HepG2 (cell line): ENCODE data around the gene BIRC3. TPM values are rescaled to one million over a fixed set of nuclear protein-coding genes. Genes with fewer than 3 reads are reported as not detected.

ENCODE experiments used
- ATAC-seq: fragments of 200-7000 bp; cut with Tn5 transposase; 3 replicates; pipeline ENCODE4 v1.9.1; 2020; ENCODE audit warnings: mild to moderate bottlenecking, moderate library complexity
- BruUV-seq: library from RNA; stranded (reverse); fragments of 400-500 nt; replicated peaks from 2 replicates; lab custom pipeline; 2021; lab: Mats Ljungman, UMichigan
- CTCF ChIA-PET: fragments of 300-600 bp; formaldehyde crosslinking; extraction: SDS; loops from one replicate; lab custom pipeline; 2021; ENCODE audit warnings: low total read pairs, inconsistent platforms, low intra/inter-chr PET ratio; lab: Yijun Ruan, JAX
- POLR2A ChIA-PET: fragments of 350-600 bp; sonication (Branson Sonifier 250); formaldehyde crosslinking; loops from one replicate; lab custom pipeline; 2020; ENCODE audit warnings: antibody characterized with exemption, inconsistent platforms; lab: Yijun Ruan, JAX
- DNase-seq: peaks from one replicate; pipeline ENCODE4 v3.0.0-alpha.2; 2015; ENCODE audit warnings: low spot score
- FAIRE-seq: peaks from 3 replicates; lab custom pipeline; 2011; peaks lifted over from hg19 to GRCh38; lab: Jason Lieb, UNC
- H2AFZ ChIP-seq: one replicate; pipeline ENCODE4 v1.6.1; 2011; ENCODE audit warnings: low read length, inconsistent platforms
- H3K27ac ChIP-seq: fragments of 300-600 bp; 3 replicates; pipeline ENCODE4 v1.8.0; 2011; ENCODE audit warnings: mixed run types, mild to moderate bottlenecking, mixed read lengths, low read length, inconsistent platforms; ENCODE audit not compliant: insufficient read depth; ENCODE audit errors: extremely low read length
- H3K27me3 ChIP-seq, 2 experiments: fragments of 200-600 bp in 1 of 2; 2 replicates in 1 of 2; 3 replicates in 1 of 2; pipeline versions ENCODE4 v1.6.0 to v1.8.0; 2011; ENCODE audit warnings: low read length in 2 of 2, mild to moderate bottlenecking in 2 of 2, moderate library complexity in 2 of 2, inconsistent platforms in 1 of 2; ENCODE audit not compliant: insufficient read depth in 2 of 2, control insufficient read depth in 1 of 2
- H3K36me3 ChIP-seq, 2 experiments: fragments of 200-600 bp in 1 of 2; replicated peaks in 1 of 2; 2 replicates in 1 of 2; 3 replicates in 1 of 2; pipeline versions ENCODE4 v1.5.1 to v1.8.0; 2011; ENCODE audit warnings: low read length in 2 of 2, inconsistent platforms in 1 of 2; ENCODE audit not compliant: insufficient read depth in 2 of 2, control insufficient read depth in 1 of 2
- H3K4me1 ChIP-seq: 2 replicates; pipeline ENCODE4 v1.5.1; 2012; ENCODE audit warnings: low read length, inconsistent platforms; ENCODE audit not compliant: insufficient read depth
- H3K4me2 ChIP-seq: 2 replicates; pipeline ENCODE4 v1.6.0; 2011; ENCODE audit warnings: low read depth, low read length, inconsistent platforms
- H3K4me3 ChIP-seq, 3 experiments: fragments of 200-600 bp in 1 of 3; sonication (generic), shearing (Covaris generic) in 1 of 3; replicated peaks in 1 of 3; 2 replicates each; pipeline ENCODE4 v1.5.1; 2011 to 2016; ENCODE audit warnings: low read length in 3 of 3, inconsistent platforms in 2 of 3, low read depth in 2 of 3, mild to moderate bottlenecking in 2 of 3, control low read depth in 1 of 3, mixed read lengths in 1 of 3; ENCODE audit not compliant: insufficient read depth in 1 of 3
- H3K79me2 ChIP-seq: one replicate; pipeline ENCODE4 v1.6.1; 2011; ENCODE audit warnings: low read length, inconsistent platforms; ENCODE audit not compliant: insufficient read depth
- H3K9ac ChIP-seq: 2 replicates; pipeline ENCODE4 v1.6.0; 2011; ENCODE audit warnings: mild to moderate bottlenecking, low read depth, low read length, inconsistent platforms; ENCODE audit not compliant: insufficient read depth
- H3K9me3 ChIP-seq: 2 replicates; pipeline ENCODE4 v1.5.1; 2012; ENCODE audit warnings: mild to moderate bottlenecking, low read length
- H4K20me1 ChIP-seq: 2 replicates; pipeline ENCODE4 v1.6.0; 2011; ENCODE audit warnings: inconsistent platforms, mild to moderate bottlenecking, low read length, moderate library complexity; ENCODE audit not compliant: insufficient read depth
- DPF2 ChIP-seq: sonication (generic); formaldehyde crosslinking; IDR thresholded peaks from 2 replicates; pipeline ENCODE4 v1.4.0; 2020; ENCODE audit warnings: mild to moderate bottlenecking, low read depth, missing genetic modification reagents, borderline replicate concordance
- GFI1 ChIP-seq: sonication (generic); formaldehyde crosslinking; IDR thresholded peaks from 2 replicates; pipeline ENCODE4 v1.5.0; 2020; ENCODE audit warnings: missing genetic modification reagents, mild to moderate bottlenecking, borderline replicate concordance
- HCFC1 ChIP-seq: fragments of 150-350 bp; IDR thresholded peaks from 2 replicates; pipeline ENCODE4 v1.6.1; 2014; ENCODE audit warnings: low read depth, low read length
- MEIS2 ChIP-seq: sonication (generic); formaldehyde crosslinking; IDR thresholded peaks from 2 replicates; pipeline ENCODE4 v1.9.0; 2021; ENCODE audit warnings: mild to moderate bottlenecking, missing genetic modification reagents
- U2AF1 ChIP-seq: fragments of 200-400 bp; formaldehyde crosslinking; optimal IDR thresholded peaks from 2 replicates; pipeline ENCODE3; 2017; ENCODE audit warnings: mild to moderate bottlenecking, low read depth, low read length
- ZFX ChIP-seq: sonication (generic); formaldehyde crosslinking; IDR thresholded peaks from 2 replicates; pipeline ENCODE4 v1.4.0; 2020; ENCODE audit warnings: mild to moderate bottlenecking, low read depth, missing genetic modification reagents, moderate library complexity
- ZNF772 ChIP-seq: sonication (generic); formaldehyde crosslinking; IDR thresholded peaks from 2 replicates; pipeline ENCODE4 v1.5.0; 2020; ENCODE audit warnings: mild to moderate bottlenecking, missing genetic modification reagents
- whole genome bisulfite sequencing: methylation state at CpG from one replicate; pipeline ENCODE4 v1.1.6; 2017; ENCODE audit warnings: low lambda C conversion rate; 5-methylcytosine and 5-hydroxymethylcytosine counted together
- in situ Hi-C: cut with HindIII; loops from 2 replicates; pipeline ENCODE4 v1.10.0; 2017; ENCODE audit warnings: low pct_unique_long_range_greater_than_20kb; ENCODE audit not compliant: extremely low pct_ligation_motif_present
- intact Hi-C: fragments of 100-400 bp; cut with micrococcal nuclease; formaldehyde crosslinking; loops from one replicate; pipeline ENCODE4 v1.10.0; 2022; ENCODE audit not compliant: unreplicated experiment
- polyA plus RNA-seq, 8 experiments: library from polyadenylated mRNA; depleted of rRNA in 3 of 8; stranded (reverse) in 7 of 8; unstranded in 1 of 8; fragments of >200 nt; fragmentation: Illumina TruSeq in 4 of 8; extraction: Trizol in 4 of 8; gene quantifications; 2 replicates each; pipeline versions ENCODE4 v1.2.1 to v1.2.3, GENCODE V29; 2011 to 2016; ENCODE audit warnings: low read depth in 4 of 8, missing spikeins in 1 of 8, mixed read lengths in 1 of 8; ENCODE audit not compliant: insufficient read depth in 1 of 8
- total RNA-seq, 5 experiments: library from RNA; depleted of rRNA; stranded (reverse); fragments of >200 nt; fragmentation: Illumina TruSeq; extraction: Trizol; gene quantifications; 2 replicates each; pipeline ENCODE4 v1.2.3, GENCODE V29; 2016; ENCODE audit warnings: low read depth in 1 of 5
- TF ChIP-seq, protein P1 (sequence below): sonication (generic); formaldehyde crosslinking; IDR thresholded peaks from 2 replicates; pipeline ENCODE4 v1.4.0; 2020; ENCODE audit warnings: missing genetic modification reagents, mild to moderate bottlenecking, borderline replicate concordance
- TF ChIP-seq, protein P2 (sequence below), 2 experiments: IDR thresholded peaks; 2 replicates each; pipeline ENCODE4 v1.6.1; 2011 to 2012; ENCODE audit warnings: low read length in 2 of 2, borderline replicate concordance in 1 of 2, low read depth in 1 of 2, mild to moderate bottlenecking in 1 of 2, moderate library complexity in 1 of 2
- TF ChIP-seq, protein P3 (sequence below): sonication (generic); formaldehyde crosslinking; IDR thresholded peaks from 2 replicates; pipeline ENCODE4 v1.5.0; 2020; ENCODE audit warnings: mild to moderate bottlenecking, missing genetic modification reagents
- TF ChIP-seq, protein P4 (sequence below): sonication (generic); formaldehyde crosslinking; IDR thresholded peaks from 2 replicates; pipeline ENCODE4 v1.8.1; 2023; ENCODE audit warnings: missing genetic modification reagents, inconsistent platforms, borderline replicate concordance
- TF ChIP-seq, protein P5 (sequence below): IDR thresholded peaks from 2 replicates; pipeline ENCODE4 v1.6.1; 2016; ENCODE audit warnings: control low read depth
- TF ChIP-seq, protein P6 (sequence below): sonication (generic); formaldehyde crosslinking; IDR thresholded peaks from 2 replicates; pipeline ENCODE4 v1.4.0; 2020; ENCODE audit warnings: missing genetic modification reagents; ENCODE audit errors: not compliant biosample characterization

The BIRC3 gene
- total and polyA plus RNA-seq, 2 of the 13 experiments (the other 11 are each of a cell fraction or from before 2014, with no cell fraction given), result 0.41 to 4.2 TPM

DNA sequence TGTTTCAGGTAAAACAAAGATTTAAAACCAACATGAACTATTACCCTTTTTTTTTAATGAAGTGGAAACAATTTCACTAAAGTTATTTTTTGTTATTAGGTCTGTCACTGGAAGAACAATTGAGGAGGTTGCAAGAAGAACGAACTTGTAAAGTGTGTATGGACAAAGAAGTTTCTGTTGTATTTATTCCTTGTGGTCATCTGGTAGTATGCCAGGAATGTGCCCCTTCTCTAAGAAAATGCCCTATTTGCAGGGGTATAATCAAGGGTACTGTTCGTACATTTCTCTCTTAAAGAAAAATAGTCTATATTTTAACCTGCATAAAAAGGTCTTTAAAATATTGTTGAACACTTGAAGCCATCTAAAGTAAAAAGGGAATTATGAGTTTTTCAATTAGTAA is 60.6 kb downstream of the BIRC3 start:
- no peak for ATAC-seq
- ChIA-PET POLR2A (no interaction called here), CTCF (no interaction called here)
- Histone ChIP-seq H3K36me3 (peaks cover 3 to 41% of the 10 kb centered on the region in 2 experiments), H2AFZ (no peak overlapping the region), H3K4me3 (no peak overlapping the region), H4K20me1 (peaks cover 6% of the 10 kb centered on the region; the same call in 1 of the 2 replicates), H3K9ac (no peak overlapping the region), H3K4me2 (no peak overlapping the region), H3K79me2 (peaks cover 12% of the 10 kb centered on the region), H3K9me3 (no peaks in the 10 kb centered on the region), H3K27ac (no peak overlapping the region), H3K4me1 (peaks cover 5% of the 10 kb centered on the region), H3K27me3 (no peaks in the 10 kb centered on the region)
- FAIRE-seq, result no peak
- no TSS peak for BruUV-seq
- no peak for DNase-seq
- intact Hi-C loops (no loop called here), in situ Hi-C loops (no loop called here)
- WGBS, result 95% methylated on average over 2 of the region's 2 CpGs
- TF ChIP-seq MEIS2 (CRISPR knock-in tag) (no peak), HCFC1 (no peak), ZNF772 (CRISPR knock-in tag) (no peak), DPF2 (no peak), GFI1 (CRISPR knock-in tag) (no peak), ZFX (CRISPR knock-in tag) (no peak), U2AF1 (no peak)
- TF ChIP-seq, protein P1, sequence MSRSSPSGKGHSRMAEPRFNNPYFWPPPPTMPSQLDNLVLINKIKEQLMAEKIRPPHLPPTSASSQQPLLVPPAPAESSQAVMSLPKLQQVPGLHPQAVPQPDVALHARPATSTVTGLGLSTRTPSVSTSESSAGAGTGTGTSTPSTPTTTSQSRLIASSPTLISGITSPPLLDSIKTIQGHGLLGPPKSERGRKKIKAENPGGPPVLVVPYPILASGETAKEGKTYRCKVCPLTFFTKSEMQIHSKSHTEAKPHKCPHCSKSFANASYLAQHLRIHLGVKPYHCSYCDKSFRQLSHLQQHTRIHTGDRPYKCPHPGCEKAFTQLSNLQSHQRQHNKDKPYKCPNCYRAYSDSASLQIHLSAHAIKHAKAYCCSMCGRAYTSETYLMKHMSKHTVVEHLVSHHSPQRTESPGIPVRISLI, result no peak
- TF ChIP-seq, protein P2, sequence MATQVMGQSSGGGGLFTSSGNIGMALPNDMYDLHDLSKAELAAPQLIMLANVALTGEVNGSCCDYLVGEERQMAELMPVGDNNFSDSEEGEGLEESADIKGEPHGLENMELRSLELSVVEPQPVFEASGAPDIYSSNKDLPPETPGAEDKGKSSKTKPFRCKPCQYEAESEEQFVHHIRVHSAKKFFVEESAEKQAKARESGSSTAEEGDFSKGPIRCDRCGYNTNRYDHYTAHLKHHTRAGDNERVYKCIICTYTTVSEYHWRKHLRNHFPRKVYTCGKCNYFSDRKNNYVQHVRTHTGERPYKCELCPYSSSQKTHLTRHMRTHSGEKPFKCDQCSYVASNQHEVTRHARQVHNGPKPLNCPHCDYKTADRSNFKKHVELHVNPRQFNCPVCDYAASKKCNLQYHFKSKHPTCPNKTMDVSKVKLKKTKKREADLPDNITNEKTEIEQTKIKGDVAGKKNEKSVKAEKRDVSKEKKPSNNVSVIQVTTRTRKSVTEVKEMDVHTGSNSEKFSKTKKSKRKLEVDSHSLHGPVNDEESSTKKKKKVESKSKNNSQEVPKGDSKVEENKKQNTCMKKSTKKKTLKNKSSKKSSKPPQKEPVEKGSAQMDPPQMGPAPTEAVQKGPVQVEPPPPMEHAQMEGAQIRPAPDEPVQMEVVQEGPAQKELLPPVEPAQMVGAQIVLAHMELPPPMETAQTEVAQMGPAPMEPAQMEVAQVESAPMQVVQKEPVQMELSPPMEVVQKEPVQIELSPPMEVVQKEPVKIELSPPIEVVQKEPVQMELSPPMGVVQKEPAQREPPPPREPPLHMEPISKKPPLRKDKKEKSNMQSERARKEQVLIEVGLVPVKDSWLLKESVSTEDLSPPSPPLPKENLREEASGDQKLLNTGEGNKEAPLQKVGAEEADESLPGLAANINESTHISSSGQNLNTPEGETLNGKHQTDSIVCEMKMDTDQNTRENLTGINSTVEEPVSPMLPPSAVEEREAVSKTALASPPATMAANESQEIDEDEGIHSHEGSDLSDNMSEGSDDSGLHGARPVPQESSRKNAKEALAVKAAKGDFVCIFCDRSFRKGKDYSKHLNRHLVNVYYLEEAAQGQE (IDR thresholded peaks at IDR 0.05; ENCODE audit: borderline replicate concordance in 1 of 2, low read depth in 1 of 2, low read length in 2 of 2), result no peak
- TF ChIP-seq, protein P3, sequence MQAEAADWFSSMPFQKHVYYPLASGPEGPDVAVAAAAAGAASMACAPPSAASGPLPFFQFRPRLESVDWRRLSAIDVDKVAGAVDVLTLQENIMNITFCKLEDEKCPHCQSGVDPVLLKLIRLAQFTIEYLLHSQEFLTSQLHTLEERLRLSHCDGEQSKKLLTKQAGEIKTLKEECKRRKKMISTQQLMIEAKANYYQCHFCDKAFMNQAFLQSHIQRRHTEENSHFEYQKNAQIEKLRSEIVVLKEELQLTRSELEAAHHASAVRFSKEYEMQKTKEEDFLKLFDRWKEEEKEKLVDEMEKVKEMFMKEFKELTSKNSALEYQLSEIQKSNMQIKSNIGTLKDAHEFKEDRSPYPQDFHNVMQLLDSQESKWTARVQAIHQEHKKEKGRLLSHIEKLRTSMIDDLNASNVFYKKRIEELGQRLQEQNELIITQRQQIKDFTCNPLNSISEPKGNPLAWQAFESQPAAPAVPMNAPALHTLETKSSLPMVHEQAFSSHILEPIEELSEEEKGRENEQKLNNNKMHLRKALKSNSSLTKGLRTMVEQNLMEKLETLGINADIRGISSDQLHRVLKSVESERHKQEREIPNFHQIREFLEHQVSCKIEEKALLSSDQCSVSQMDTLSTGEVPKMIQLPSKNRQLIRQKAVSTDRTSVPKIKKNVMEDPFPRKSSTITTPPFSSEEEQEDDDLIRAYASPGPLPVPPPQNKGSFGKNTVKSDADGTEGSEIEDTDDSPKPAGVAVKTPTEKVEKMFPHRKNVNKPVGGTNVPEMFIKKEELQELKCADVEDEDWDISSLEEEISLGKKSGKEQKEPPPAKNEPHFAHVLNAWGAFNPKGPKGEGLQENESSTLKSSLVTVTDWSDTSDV (CRISPR knock-in tag), result no peak
- TF ChIP-seq, protein P4, sequence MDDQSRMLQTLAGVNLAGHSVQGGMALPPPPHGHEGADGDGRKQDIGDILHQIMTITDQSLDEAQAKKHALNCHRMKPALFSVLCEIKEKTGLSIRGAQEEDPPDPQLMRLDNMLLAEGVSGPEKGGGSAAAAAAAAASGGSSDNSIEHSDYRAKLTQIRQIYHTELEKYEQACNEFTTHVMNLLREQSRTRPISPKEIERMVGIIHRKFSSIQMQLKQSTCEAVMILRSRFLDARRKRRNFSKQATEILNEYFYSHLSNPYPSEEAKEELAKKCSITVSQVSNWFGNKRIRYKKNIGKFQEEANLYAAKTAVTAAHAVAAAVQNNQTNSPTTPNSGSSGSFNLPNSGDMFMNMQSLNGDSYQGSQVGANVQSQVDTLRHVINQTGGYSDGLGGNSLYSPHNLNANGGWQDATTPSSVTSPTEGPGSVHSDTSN (CRISPR knock-in tag), result no peak
- TF ChIP-seq, protein P5, sequence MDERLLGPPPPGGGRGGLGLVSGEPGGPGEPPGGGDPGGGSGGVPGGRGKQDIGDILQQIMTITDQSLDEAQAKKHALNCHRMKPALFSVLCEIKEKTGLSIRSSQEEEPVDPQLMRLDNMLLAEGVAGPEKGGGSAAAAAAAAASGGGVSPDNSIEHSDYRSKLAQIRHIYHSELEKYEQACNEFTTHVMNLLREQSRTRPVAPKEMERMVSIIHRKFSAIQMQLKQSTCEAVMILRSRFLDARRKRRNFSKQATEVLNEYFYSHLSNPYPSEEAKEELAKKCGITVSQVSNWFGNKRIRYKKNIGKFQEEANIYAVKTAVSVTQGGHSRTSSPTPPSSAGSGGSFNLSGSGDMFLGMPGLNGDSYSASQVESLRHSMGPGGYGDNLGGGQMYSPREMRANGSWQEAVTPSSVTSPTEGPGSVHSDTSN (CRISPR knock-in tag), result no peak
- TF ChIP-seq, protein P6, sequence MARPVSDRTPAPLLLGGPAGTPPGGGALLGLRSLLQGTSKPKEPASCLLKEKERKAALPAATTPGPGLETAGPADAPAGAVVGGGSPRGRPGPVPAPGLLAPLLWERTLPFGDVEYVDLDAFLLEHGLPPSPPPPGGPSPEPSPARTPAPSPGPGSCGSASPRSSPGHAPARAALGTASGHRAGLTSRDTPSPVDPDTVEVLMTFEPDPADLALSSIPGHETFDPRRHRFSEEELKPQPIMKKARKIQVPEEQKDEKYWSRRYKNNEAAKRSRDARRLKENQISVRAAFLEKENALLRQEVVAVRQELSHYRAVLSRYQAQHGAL (CRISPR knock-in tag), result no peak
